Liver (tissue), 3 donors: ENCODE data around the gene PLA2G4E.

Experiments used
- CTCF ChIP-seq: fragments of 150-350 bp; IDR thresholded peaks from 2 replicates; pipeline ENCODE4 v1.5.1; 2017; ENCODE audit warnings: improper control_type of control experiment, low read depth, low read length; ENCODE audit not compliant: missing input control
- RAD21 ChIP-seq, 2 donors: IDR thresholded peaks; 2 replicates each; pipeline ENCODE4 v1.6.1; 2016; ENCODE audit warnings: antibody characterized with exemption in 2 of 2, mild to moderate bottlenecking in 2 of 2
- donor health status: healthy.
- donor health status: healthy.

- TF ChIP-seq CTCF (no peak), RAD21 (IDR thresholded peaks at IDR 0.05) (no peak)
Observed at GRCh38 chr15:41969851-41970431, 50.9 kb downstream of the PLA2G4E start.
